ENCODE measurements around the gene CLDN5.

Gene CLDN5

GRCh38 chr22:19505735-19506126 lies 18.5 kb downstream of the CLDN5 start:
- TF ChIP-seq POLR2AphosphoS5 (IDR thresholded peaks at IDR 0.05; ENCODE audit: low read depth, low read length) = no peak
- TF ChIP-seq SIN3A (IDR thresholded peaks at IDR 0.05; ENCODE audit: borderline replicate concordance, insufficient read depth, low read length) = no peak
- TF ChIP-seq TAF1 (IDR thresholded peaks at IDR 0.05; ENCODE audit: borderline replicate concordance, insufficient read depth, low read length) = no peak
- TF ChIP-seq, protein P1, sequence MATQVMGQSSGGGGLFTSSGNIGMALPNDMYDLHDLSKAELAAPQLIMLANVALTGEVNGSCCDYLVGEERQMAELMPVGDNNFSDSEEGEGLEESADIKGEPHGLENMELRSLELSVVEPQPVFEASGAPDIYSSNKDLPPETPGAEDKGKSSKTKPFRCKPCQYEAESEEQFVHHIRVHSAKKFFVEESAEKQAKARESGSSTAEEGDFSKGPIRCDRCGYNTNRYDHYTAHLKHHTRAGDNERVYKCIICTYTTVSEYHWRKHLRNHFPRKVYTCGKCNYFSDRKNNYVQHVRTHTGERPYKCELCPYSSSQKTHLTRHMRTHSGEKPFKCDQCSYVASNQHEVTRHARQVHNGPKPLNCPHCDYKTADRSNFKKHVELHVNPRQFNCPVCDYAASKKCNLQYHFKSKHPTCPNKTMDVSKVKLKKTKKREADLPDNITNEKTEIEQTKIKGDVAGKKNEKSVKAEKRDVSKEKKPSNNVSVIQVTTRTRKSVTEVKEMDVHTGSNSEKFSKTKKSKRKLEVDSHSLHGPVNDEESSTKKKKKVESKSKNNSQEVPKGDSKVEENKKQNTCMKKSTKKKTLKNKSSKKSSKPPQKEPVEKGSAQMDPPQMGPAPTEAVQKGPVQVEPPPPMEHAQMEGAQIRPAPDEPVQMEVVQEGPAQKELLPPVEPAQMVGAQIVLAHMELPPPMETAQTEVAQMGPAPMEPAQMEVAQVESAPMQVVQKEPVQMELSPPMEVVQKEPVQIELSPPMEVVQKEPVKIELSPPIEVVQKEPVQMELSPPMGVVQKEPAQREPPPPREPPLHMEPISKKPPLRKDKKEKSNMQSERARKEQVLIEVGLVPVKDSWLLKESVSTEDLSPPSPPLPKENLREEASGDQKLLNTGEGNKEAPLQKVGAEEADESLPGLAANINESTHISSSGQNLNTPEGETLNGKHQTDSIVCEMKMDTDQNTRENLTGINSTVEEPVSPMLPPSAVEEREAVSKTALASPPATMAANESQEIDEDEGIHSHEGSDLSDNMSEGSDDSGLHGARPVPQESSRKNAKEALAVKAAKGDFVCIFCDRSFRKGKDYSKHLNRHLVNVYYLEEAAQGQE (IDR thresholded peaks at IDR 0.05; ENCODE audit: insufficient read depth in 1 of 2, low read depth in 2 of 2, low read length in 2 of 2) = no peak
- TF ChIP-seq FOXP2 (optimal IDR thresholded peaks at IDR 0.05; ENCODE audit: borderline replicate concordance, extremely low read depth, extremely low read length, insufficient read depth) = no peak

- TF ChIP-seq, protein P1 (IDR thresholded peaks at IDR 0.05; ENCODE audit: insufficient read depth in 1 of 2, low read depth in 2 of 2, low read length in 2 of 2) = no peak
- TF ChIP-seq FOXP2 (optimal IDR thresholded peaks at IDR 0.05; ENCODE audit: borderline replicate concordance, extremely low read depth, extremely low read length, insufficient read depth) (no peak), TAF1 (IDR thresholded peaks at IDR 0.05; ENCODE audit: borderline replicate concordance, insufficient read depth, low read length) (no peak), POLR2AphosphoS5 (IDR thresholded peaks at IDR 0.05; ENCODE audit: low read depth, low read length) (no peak), SIN3A (IDR thresholded peaks at IDR 0.05; ENCODE audit: borderline replicate concordance, insufficient read depth, low read length) (no peak)
Observed at GRCh38 chr22:19504900-19505734, 19.1 kb downstream of the CLDN5 start.

- TF ChIP-seq TAF1 (IDR thresholded peaks at IDR 0.05; ENCODE audit: borderline replicate concordance, insufficient read depth, low read length) = no peak
- no peak for TF ChIP-seq POLR2AphosphoS5 (IDR thresholded peaks at IDR 0.05; ENCODE audit: low read depth, low read length)
- no peak for TF ChIP-seq FOXP2 (optimal IDR thresholded peaks at IDR 0.05; ENCODE audit: borderline replicate concordance, extremely low read depth, extremely low read length, insufficient read depth)
- TF ChIP-seq SIN3A (IDR thresholded peaks at IDR 0.05; ENCODE audit: borderline replicate concordance, insufficient read depth, low read length) = no peak
- TF ChIP-seq, protein P1 (IDR thresholded peaks at IDR 0.05; ENCODE audit: insufficient read depth in 1 of 2, low read depth in 2 of 2, low read length in 2 of 2) = no peak
Observed at GRCh38 chr22:19503869-19504268, 20.3 kb downstream of the CLDN5 start.

DNA sequence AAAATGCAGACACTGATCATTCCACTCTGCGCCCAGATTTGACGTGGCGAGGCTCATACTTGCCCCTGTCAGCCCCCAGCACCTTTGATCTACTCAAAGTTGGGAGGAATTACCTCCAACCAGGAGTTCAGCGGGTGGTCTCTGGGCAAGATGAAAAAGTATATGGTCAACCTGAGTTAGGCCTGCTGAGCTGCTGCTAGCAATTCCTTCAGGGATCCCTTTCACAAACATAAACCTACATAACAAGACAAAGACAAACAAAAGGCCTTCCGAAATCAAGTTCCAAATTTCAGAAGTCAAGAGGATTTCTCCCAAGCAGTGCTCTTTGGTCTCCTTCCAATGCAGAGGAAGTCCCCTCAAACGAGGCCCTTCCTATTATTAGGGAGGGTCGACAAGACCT lies 20.8 kb downstream of the CLDN5 start:
- TF ChIP-seq, protein P1 (IDR thresholded peaks at IDR 0.05; ENCODE audit: insufficient read depth in 1 of 2, low read depth in 2 of 2, low read length in 2 of 2) = no peak
- TF ChIP-seq TAF1 (IDR thresholded peaks at IDR 0.05; ENCODE audit: borderline replicate concordance, insufficient read depth, low read length) = no peak
- TF ChIP-seq POLR2AphosphoS5 (IDR thresholded peaks at IDR 0.05; ENCODE audit: low read depth, low read length) = no peak
- no peak for TF ChIP-seq FOXP2 (optimal IDR thresholded peaks at IDR 0.05; ENCODE audit: borderline replicate concordance, extremely low read depth, extremely low read length, insufficient read depth)
- TF ChIP-seq SIN3A (IDR thresholded peaks at IDR 0.05; ENCODE audit: borderline replicate concordance, insufficient read depth, low read length) = no peak
